Mucosa of descending colon (tissue), 3 donors: ENCODE results near the gene HDGFL2. TPM values are rescaled to one million over a fixed set of nuclear protein-coding genes. Genes with fewer than 3 reads are reported as not detected.
"Not testable (repeated sequence)": the region's sequence is repeated elsewhere in the genome, so short reads cannot be mapped to it uniquely, and the experiment has no call there.

ENCODE experiments used
- ATAC-seq: fragments of 200-7000 bp; cut with Tn5 transposase; one replicate; pipeline ENCODE4 v1.9.1; 2020; ENCODE audit warnings: mild to moderate bottlenecking, moderate library complexity
- DNase-seq, 3 donors: peaks; one replicate each; pipeline ENCODE4 v3.0.0-alpha.2; 2020
- H3K36me3 ChIP-seq: fragments of 200-600 bp; one replicate; pipeline ENCODE4 v1.8.0; 2021; ENCODE audit warnings: low read depth, mild to moderate bottlenecking
- H3K4me1 ChIP-seq: fragments of 200-600 bp; one replicate; pipeline ENCODE4 v1.8.0; 2021; ENCODE audit warnings: low read depth, mild to moderate bottlenecking
- H3K4me3 ChIP-seq: fragments of 200-600 bp; one replicate; pipeline ENCODE4 v1.8.0; 2021; ENCODE audit warnings: mild to moderate bottlenecking
- H3K9me3 ChIP-seq: fragments of 200-600 bp; one replicate; pipeline ENCODE4 v1.8.0; 2021; ENCODE audit warnings: mild to moderate bottlenecking
- CTCF ChIP-seq: fragments of 200-600 bp; IDR thresholded peaks from one replicate; pipeline ENCODE4 v1.8.0; 2022; ENCODE audit warnings: antibody characterized with exemption, mild to moderate bottlenecking
- intact Hi-C, 2 donors: fragments of 100-400 bp; cut with DNase I in 1 of 2; cut with micrococcal nuclease in 1 of 2; formaldehyde crosslinking; loops; one replicate each; pipeline versions ENCODE4 v1.11.0 to v1.11.1; 2022; cut with DNase I, micrococcal nuclease
- total RNA-seq, 3 donors: library from RNA; stranded (reverse); fragmentation: NEBNext Ultra II Directional in 2 of 3; extraction: Animal tissue kit (Norgen Biotek cat#: 25700) in 2 of 3; gene quantifications; one replicate each; pipeline versions ENCODE4 v1.2.1 to v1.2.4, GENCODE V29; 2021 to 2023
- donor health status: DM: no; HTN: no; CAD: no; lungs with moderate emphysema.
- donor health status: DM: no; HTN: no; CAD: no.
- donor health status: DM: no; HTN: yes; CAD: no.

HDGFL2 gene
- total RNA-seq, 3 donors from 2014 or later: 35.6 to 49.2 (median 39.0) TPM

- H3K36me3 ChIP-seq: no peaks in the 10 kb centered on the region
- no peak for TF ChIP-seq CTCF
- intact Hi-C loops: no loop called here
- H3K4me3 ChIP-seq: no peak within 1 kb of the TSS
- DNase-seq (peak; percentile 85 to 89 (median 88)), ATAC-seq (peak; percentile 95)
- no peaks in the 10 kb centered on the region for H3K9me3 ChIP-seq
- peaks cover 13% of the 10 kb centered on the region for H3K4me1 ChIP-seq
Observed at GRCh38 chr19:4539693-4540581, 67.8 kb downstream of the HDGFL2 start, which contains the start of gene LRG1. Gene LRG1 (minus strand): TSS chr19:4540036. CDS start chr19:4540013, 23 bp downstream.

- no peaks in the 10 kb centered on the region for H3K36me3 ChIP-seq
- intact Hi-C loops: no loop called here
- ATAC-seq: no peak
Observed at GRCh38 chr19:4541114-4541805, 69.2 kb downstream of the HDGFL2 start.

GRCh38 chr19:4541806-4542145 lies 69.7 kb downstream of the HDGFL2 start:
- intact Hi-C loops, H3K9me3 ChIP-seq, H3K36me3 ChIP-seq, ATAC-seq, H3K4me1 ChIP-seq, DNase-seq, H3K4me3 ChIP-seq: not testable (repeated sequence)

More at GRCh38 chr19:4541114-4541805, 69.2 kb downstream of the HDGFL2 start:
- no peaks in the 10 kb centered on the region for H3K9me3 ChIP-seq
- H3K4me3 ChIP-seq: no peak overlapping the region
- DNase-seq: no peak
- peaks cover under 1% of the 10 kb centered on the region for H3K4me1 ChIP-seq
- TF ChIP-seq CTCF: no peak

GRCh38 chr19:4542896-4543841 lies 71.1 kb downstream of the HDGFL2 start:
- H3K4me1 ChIP-seq: no peaks in the 10 kb centered on the region
- intact Hi-C loops: no loop called here
- no peaks in the 10 kb centered on the region for H3K36me3 ChIP-seq
- no peak overlapping the region for H3K4me3 ChIP-seq
- DNase-seq (no peak), ATAC-seq (no peak)
- no peaks in the 10 kb centered on the region for H3K9me3 ChIP-seq
- no peak for TF ChIP-seq CTCF

GRCh38 chr19:4543842-4544647 lies 71.9 kb downstream of the HDGFL2 start:
- DNase-seq (no peak), ATAC-seq (no peak)
- H3K4me3 ChIP-seq: no peak overlapping the region
- no peak for TF ChIP-seq CTCF
- intact Hi-C loops: no loop called here
- no peaks in the 10 kb centered on the region for H3K4me1 ChIP-seq
- H3K9me3 ChIP-seq: no peaks in the 10 kb centered on the region
- no peaks in the 10 kb centered on the region for H3K36me3 ChIP-seq
